Osteoblast (primary cell): ENCODE results near the gene ZNF366. TPM values are rescaled to one million over a fixed set of nuclear protein-coding genes. Genes with fewer than 3 reads are reported as not detected.

Experiments
- DNase-seq: peaks from one replicate; pipeline ENCODE4 v3.0.0; 2011; ENCODE audit warnings: low spot score, mixed read lengths; ENCODE audit not compliant: insufficient read length; ENCODE audit errors: missing footprints
- H2AFZ ChIP-seq: 2 replicates; pipeline ENCODE4 v1.6.0; 2011; ENCODE audit warnings: mild to moderate bottlenecking, low read length
- H3K27ac ChIP-seq: 2 replicates; pipeline ENCODE4 v1.5.1; 2011; ENCODE audit warnings: mild to moderate bottlenecking, low read depth, low read length, moderate library complexity
- H3K27me3 ChIP-seq: 2 replicates; pipeline ENCODE4 v1.6.0; 2012; ENCODE audit warnings: mild to moderate bottlenecking, control low read depth, inconsistent platforms, low read length, moderate library complexity; ENCODE audit not compliant: insufficient read depth
- H3K36me3 ChIP-seq: 2 replicates; pipeline ENCODE4 v1.5.1; 2011; ENCODE audit warnings: mild to moderate bottlenecking, low read length, control low read depth, moderate library complexity; ENCODE audit not compliant: insufficient read depth
- H3K4me1 ChIP-seq: 2 replicates; pipeline ENCODE4 v1.5.1; 2011; ENCODE audit warnings: mild to moderate bottlenecking, low read length, control low read depth, moderate library complexity; ENCODE audit not compliant: insufficient read depth
- H3K4me2 ChIP-seq: 2 replicates; pipeline ENCODE4 v1.6.0; 2011; ENCODE audit warnings: mild to moderate bottlenecking, low read length; ENCODE audit not compliant: insufficient read depth
- H3K4me3 ChIP-seq: fragments of 200-600 bp; sonication (generic); 3 replicates; pipeline ENCODE4 v1.5.1; 2012; ENCODE audit warnings: mild to moderate bottlenecking, low read length, inconsistent platforms; ENCODE audit not compliant: insufficient read depth
- H3K79me2 ChIP-seq: 2 replicates; pipeline ENCODE4 v1.6.0; 2012; ENCODE audit warnings: mild to moderate bottlenecking, low read length, control low read depth, inconsistent platforms; ENCODE audit not compliant: insufficient read depth
- H3K9me3 ChIP-seq: 2 replicates; pipeline ENCODE4 v1.5.1; 2011; ENCODE audit warnings: low read depth, low read length, control low read depth
- H4K20me1 ChIP-seq: 2 replicates; pipeline ENCODE4 v1.6.0; 2012; ENCODE audit warnings: mild to moderate bottlenecking, low read length, control low read depth; ENCODE audit not compliant: insufficient read depth
- CTCF ChIP-seq: IDR thresholded peaks from 2 replicates; pipeline ENCODE4 v1.5.1; 2011; ENCODE audit warnings: mild to moderate bottlenecking, low read depth, low read length, moderate library complexity; ENCODE audit errors: extremely low read depth
- total RNA-seq: library from RNA; depleted of rRNA; stranded (reverse); fragments of >200 nt; gene quantifications from 2 replicates; pipeline ENCODE4 v1.2.3, GENCODE V29; 2012

The ZNF366 gene
- total RNA-seq, 1 donor, result not detected

- H3K27ac ChIP-seq, result no peak overlapping the region
- H3K36me3 ChIP-seq, result no peaks in the 10 kb centered on the region
- DNase-seq, result no peak
- no peaks in the 10 kb centered on the region for H3K79me2 ChIP-seq
- H4K20me1 ChIP-seq, result no peaks in the 10 kb centered on the region
- TF ChIP-seq CTCF, result no peak
- no peak overlapping the region for H2AFZ ChIP-seq
- no peak overlapping the region for H3K4me2 ChIP-seq
- H3K4me3 ChIP-seq, result no peak overlapping the region
- peaks cover 13% of the 10 kb centered on the region for H3K4me1 ChIP-seq
- peaks cover 2% of the 10 kb centered on the region for H3K9me3 ChIP-seq
- H3K27me3 ChIP-seq, result no peaks in the 10 kb centered on the region
Observed at GRCh38 chr5:72397836-72398235, 109.4 kb downstream of the ZNF366 start.

GRCh38 chr5:72394688-72395087, 112.5 kb downstream of the ZNF366 start:
- H2AFZ ChIP-seq, result peak overlapping the region; percentile 48

GRCh38 chr5:72393052-72393451, 114.2 kb downstream of the ZNF366 start:
- peaks cover 38% of the 10 kb centered on the region for H3K4me1 ChIP-seq

More at GRCh38 chr5:72394688-72395087, 112.5 kb downstream of the ZNF366 start:
- H3K9me3 ChIP-seq, result no peaks in the 10 kb centered on the region
- H3K4me3 ChIP-seq, result no peak overlapping the region
- H4K20me1 ChIP-seq, result no peaks in the 10 kb centered on the region
- peak; percentile 41 for TF ChIP-seq CTCF
- H3K27me3 ChIP-seq, result no peaks in the 10 kb centered on the region
- peaks cover 24% of the 10 kb centered on the region for H3K4me1 ChIP-seq
- H3K36me3 ChIP-seq, result no peaks in the 10 kb centered on the region
- no peaks in the 10 kb centered on the region for H3K79me2 ChIP-seq
- no peak overlapping the region for H3K27ac ChIP-seq
- no peak for DNase-seq
- no peak overlapping the region for H3K4me2 ChIP-seq

More at GRCh38 chr5:72393052-72393451, 114.2 kb downstream of the ZNF366 start:
- Histone ChIP-seq H3K27me3 (no peaks in the 10 kb centered on the region), H3K79me2 (no peaks in the 10 kb centered on the region), H3K27ac (no peak overlapping the region), H3K4me2 (no peak overlapping the region), H4K20me1 (no peaks in the 10 kb centered on the region), H2AFZ (no peak overlapping the region), H3K9me3 (no peaks in the 10 kb centered on the region), H3K4me3 (no peak overlapping the region), H3K36me3 (no peaks in the 10 kb centered on the region)
- TF ChIP-seq CTCF, result no peak
- DNase-seq, result no peak

Other genes starting within 250 kb of the ZNF366 start
- gene MRPS27, start 187.2 kb downstream of the ZNF366 start, total RNA-seq, result 98.1 and 106 TPM in 2 replicates
- 8.3 and 9.4 TPM in 2 replicates for gene PTCD2, start 187.0 kb downstream of the ZNF366 start, total RNA-seq